Measurements from ENCODE around the gene EMC1. TPM values are rescaled to one million over a fixed set of nuclear protein-coding genes. Genes with fewer than 3 reads are reported as not detected.
"Not testable (repeated sequence)": the region's sequence is repeated elsewhere in the genome, so short reads cannot be mapped to it uniquely, and the experiment has no call there.

EMC1 gene
- total RNA-seq, 1 experiment from 2014 or later = 65.5 TPM

GRCh38 chr1:19198820-19199219 is 52.5 kb downstream of the EMC1 start:
- no peak overlapping the region for H3K4me3 ChIP-seq (ENCODE audit: insufficient read depth, low read depth, low read length)
- H3K27me3 ChIP-seq (ENCODE audit: control insufficient read depth, insufficient read depth, low read length) = no peaks in the 10 kb centered on the region
- H3K36me3 ChIP-seq (replicated peaks; ENCODE audit: control insufficient read depth, insufficient read depth, low read length) = peaks cover 33% of the 10 kb centered on the region
- DNase-seq = no peak

GRCh38 chr1:19197845-19198244 is 53.5 kb downstream of the EMC1 start:
- no peaks in the 10 kb centered on the region for H3K27me3 ChIP-seq (ENCODE audit: control insufficient read depth, insufficient read depth, low read length)
- H3K36me3 ChIP-seq (replicated peaks; ENCODE audit: control insufficient read depth, insufficient read depth, low read length) = peaks cover 42% of the 10 kb centered on the region
- no peak overlapping the region for H3K4me3 ChIP-seq (ENCODE audit: insufficient read depth, low read depth, low read length)
- no peak for DNase-seq

- H3K36me3 ChIP-seq (replicated peaks; ENCODE audit: control insufficient read depth, insufficient read depth, low read length) = peaks cover 50% of the 10 kb centered on the region
- H3K4me3 ChIP-seq (ENCODE audit: insufficient read depth, low read depth, low read length) = no peak overlapping the region
- no peaks in the 10 kb centered on the region for H3K27me3 ChIP-seq (ENCODE audit: control insufficient read depth, insufficient read depth, low read length)
- no peak for DNase-seq
Observed at GRCh38 chr1:19196331-19196730, 55.0 kb downstream of the EMC1 start.

GRCh38 chr1:19193004-19193403 is 58.3 kb downstream of the EMC1 start:
- no peaks in the 10 kb centered on the region for H3K27me3 ChIP-seq (ENCODE audit: control insufficient read depth, insufficient read depth, low read length)
- no peak overlapping the region for H3K4me3 ChIP-seq (ENCODE audit: insufficient read depth, low read depth, low read length)
- H3K36me3 ChIP-seq (replicated peaks; ENCODE audit: control insufficient read depth, insufficient read depth, low read length) = peaks cover 43% of the 10 kb centered on the region
- DNase-seq = no peak

GRCh38 chr1:19191811-19192210 is 59.5 kb downstream of the EMC1 start:
- Histone ChIP-seq H3K27me3 (ENCODE audit: control insufficient read depth, insufficient read depth, low read length) (no peaks in the 10 kb centered on the region), H3K4me3 (ENCODE audit: insufficient read depth, low read depth, low read length) (no peak overlapping the region), H3K36me3 (replicated peaks; ENCODE audit: control insufficient read depth, insufficient read depth, low read length) (peaks cover 39% of the 10 kb centered on the region)
- DNase-seq = no peak

- Histone ChIP-seq H3K36me3 (replicated peaks; ENCODE audit: control insufficient read depth, insufficient read depth, low read length) (peaks cover 40% of the 10 kb centered on the region), H3K27me3 (ENCODE audit: control insufficient read depth, insufficient read depth, low read length) (no peaks in the 10 kb centered on the region), H3K4me3 (ENCODE audit: insufficient read depth, low read depth, low read length) (no peak overlapping the region)
- DNase-seq = no peak
Observed at GRCh38 chr1:19190468-19190867, 60.9 kb downstream of the EMC1 start.

- H3K36me3 ChIP-seq (replicated peaks; ENCODE audit: control insufficient read depth, insufficient read depth, low read length) = peaks cover 48% of the 10 kb centered on the region
- DNase-seq = no peak
- H3K27me3 ChIP-seq (ENCODE audit: control insufficient read depth, insufficient read depth, low read length) = no peaks in the 10 kb centered on the region
- no peak overlapping the region for H3K4me3 ChIP-seq (ENCODE audit: insufficient read depth, low read depth, low read length)
Observed at GRCh38 chr1:19189270-19189669, 62.1 kb downstream of the EMC1 start.

- Histone ChIP-seq H3K27me3 (ENCODE audit: control insufficient read depth, insufficient read depth, low read length) (no peaks in the 10 kb centered on the region), H3K36me3 (replicated peaks; ENCODE audit: control insufficient read depth, insufficient read depth, low read length) (peaks cover 45% of the 10 kb centered on the region), H3K4me3 (ENCODE audit: insufficient read depth, low read depth, low read length) (no peak overlapping the region)
- DNase-seq = no peak
Observed at GRCh38 chr1:19187852-19188251, 63.5 kb downstream of the EMC1 start.

- Histone ChIP-seq H3K36me3 (replicated peaks; ENCODE audit: control insufficient read depth, insufficient read depth, low read length) (peaks cover 46% of the 10 kb centered on the region), H3K4me3 (ENCODE audit: insufficient read depth, low read depth, low read length) (no peak overlapping the region), H3K27me3 (ENCODE audit: control insufficient read depth, insufficient read depth, low read length) (no peaks in the 10 kb centered on the region)
- DNase-seq = no peak
Observed at GRCh38 chr1:19186001-19186400, 65.3 kb downstream of the EMC1 start.

GRCh38 chr1:19182223-19182622 is 69.1 kb downstream of the EMC1 start:
- Histone ChIP-seq H3K27me3 (ENCODE audit: control insufficient read depth, insufficient read depth, low read length) (no peaks in the 10 kb centered on the region), H3K36me3 (replicated peaks; ENCODE audit: control insufficient read depth, insufficient read depth, low read length) (peaks cover 48% of the 10 kb centered on the region), H3K4me3 (ENCODE audit: insufficient read depth, low read depth, low read length) (no peak overlapping the region)
- no peak for DNase-seq

- H3K36me3 ChIP-seq (replicated peaks; ENCODE audit: control insufficient read depth, insufficient read depth, low read length) = peaks cover 56% of the 10 kb centered on the region
- H3K4me3 ChIP-seq (ENCODE audit: insufficient read depth, low read depth, low read length); H3K27me3 ChIP-seq (ENCODE audit: control insufficient read depth, insufficient read depth, low read length); DNase-seq: not testable (repeated sequence)
Observed at GRCh38 chr1:19180265-19180657, 71.1 kb downstream of the EMC1 start.

GRCh38 chr1:19179597-19180264 is 71.6 kb downstream of the EMC1 start:
- Histone ChIP-seq H3K27me3 (ENCODE audit: control insufficient read depth, insufficient read depth, low read length) (no peaks in the 10 kb centered on the region), H3K36me3 (replicated peaks; ENCODE audit: control insufficient read depth, insufficient read depth, low read length) (peaks cover 57% of the 10 kb centered on the region), H3K4me3 (ENCODE audit: insufficient read depth, low read depth, low read length) (no peak overlapping the region)
- DNase-seq = peak; percentile 13

- H3K4me3 ChIP-seq (ENCODE audit: insufficient read depth, low read depth, low read length) = no peak overlapping the region
- no peaks in the 10 kb centered on the region for H3K27me3 ChIP-seq (ENCODE audit: control insufficient read depth, insufficient read depth, low read length)
- peaks cover 59% of the 10 kb centered on the region for H3K36me3 ChIP-seq (replicated peaks; ENCODE audit: control insufficient read depth, insufficient read depth, low read length)
- DNase-seq = no peak
Observed at GRCh38 chr1:19178734-19179398, 72.5 kb downstream of the EMC1 start.

GRCh38 chr1:19177811-19178210 is 73.5 kb downstream of the EMC1 start:
- DNase-seq = no peak
- Histone ChIP-seq H3K27me3 (ENCODE audit: control insufficient read depth, insufficient read depth, low read length) (no peaks in the 10 kb centered on the region), H3K4me3 (ENCODE audit: insufficient read depth, low read depth, low read length) (no peak overlapping the region), H3K36me3 (replicated peaks; ENCODE audit: control insufficient read depth, insufficient read depth, low read length) (peaks cover 61% of the 10 kb centered on the region)

- Histone ChIP-seq H3K36me3 (replicated peaks; ENCODE audit: control insufficient read depth, insufficient read depth, low read length) (peaks cover 76% of the 10 kb centered on the region), H3K4me3 (ENCODE audit: insufficient read depth, low read depth, low read length) (no peak overlapping the region), H3K27me3 (ENCODE audit: control insufficient read depth, insufficient read depth, low read length) (no peaks in the 10 kb centered on the region)
- DNase-seq = no peak
Observed at GRCh38 chr1:19169642-19170041, 81.7 kb downstream of the EMC1 start.
